Kidney (tissue), 14 donors: ENCODE measurements around the gene EDC3. TPM values are rescaled to one million over a fixed set of nuclear protein-coding genes. Genes with fewer than 3 reads are reported as not detected.

Experiments used
- DNase-seq, 5 donors: peaks; one replicate each; pipeline ENCODE4 v3.0.0-alpha.2; 2013 to 2020
- FAIRE-seq: peaks from 2 replicates; lab custom pipeline; 2012; peaks lifted over from hg19 to GRCh38; lab: Jason Lieb, UNC
- H3K27ac ChIP-seq, 2 donors: one replicate each; pipeline ENCODE4 v1.7.0; 2013; ENCODE audit warnings: low read depth in 2 of 2, low read length in 2 of 2, inconsistent platforms in 1 of 2
- H3K27me3 ChIP-seq: one replicate; pipeline ENCODE4 v1.7.1; 2013; ENCODE audit warnings: low read length, inconsistent platforms; ENCODE audit not compliant: control insufficient read depth, insufficient read depth
- H3K36me3 ChIP-seq, 3 donors: one replicate each; pipeline versions ENCODE4 v1.7.0 to v1.7.1; 2013; ENCODE audit warnings: low read length in 3 of 3, control low read depth in 1 of 3, inconsistent platforms in 1 of 3; ENCODE audit not compliant: insufficient read depth in 3 of 3, control insufficient read depth in 2 of 3
- H3K4me1 ChIP-seq, 3 donors: one replicate each; pipeline versions ENCODE4 v1.7.0 to v1.7.1; 2013; ENCODE audit warnings: low read length in 3 of 3, inconsistent platforms in 1 of 3, low read depth in 1 of 3; ENCODE audit not compliant: control insufficient read depth in 2 of 3, insufficient read depth in 2 of 3
- H3K4me3 ChIP-seq, 3 donors: one replicate each; pipeline versions ENCODE4 v1.7.0 to v1.8.1; 2013; ENCODE audit warnings: low read length in 3 of 3, control low read depth in 1 of 3, inconsistent platforms in 1 of 3
- H3K9ac ChIP-seq, 3 donors: one replicate each; pipeline versions ENCODE4 v1.7.0 to v1.7.1; 2013; ENCODE audit warnings: low read length in 3 of 3, control low read depth in 1 of 3, inconsistent platforms in 1 of 3
- H3K9me3 ChIP-seq, 3 donors: one replicate each; pipeline versions ENCODE4 v1.7.0 to v1.7.1; 2013; ENCODE audit warnings: low read length in 3 of 3, control low read depth in 1 of 3, inconsistent platforms in 1 of 3; ENCODE audit not compliant: control insufficient read depth in 2 of 3, insufficient read depth in 1 of 3
- CTCF ChIP-seq: IDR thresholded peaks from 3 replicates; pipeline ENCODE4 v1.5.1; 2012; ENCODE audit warnings: mild to moderate bottlenecking, moderate library complexity, borderline replicate concordance; ENCODE audit not compliant: insufficient read depth; ENCODE audit errors: extremely low read depth
- intact Hi-C: fragments of 100-400 bp; cut with DNase I; formaldehyde crosslinking; loops from one replicate; pipeline ENCODE4 v1.11.1; 2022
- polyA plus RNA-seq: library from polyadenylated mRNA; stranded (reverse); fragments of 350-450 nt; fragmentation: Illumina TruSeq; extraction: RNeasy Lipid Tissue Mini Kit (QIAGEN cat#74804); gene quantifications from one replicate; pipeline ENCODE4 v1.2.3, GENCODE V29; 2014; ENCODE audit warnings: low read depth, low replicate concordance; ENCODE audit not compliant: insufficient read depth
- total RNA-seq: library from RNA; stranded (reverse); fragmentation: NEBNext Ultra II Directional; extraction: Animal tissue kit (Norgen Biotek cat#: 25700); gene quantifications from one replicate; pipeline ENCODE4 v1.2.1, GENCODE V29; 2021
- donor health status: control.
- donor health status: control.
- donor health status: control.
- donor health status: control.
- donor health status: control.
- donor health status: DM: yes; HTN: yes; CAD: no.
- donor health status: Normal renal cell carcinoma (clear cell type).

The EDC3 gene
- total and polyA plus RNA-seq, 2 donors from 2014 or later = 11.5 to 27.7 TPM

GRCh38 chr15:74657846-74658245 is 38.0 kb downstream of the EDC3 start:
- Histone ChIP-seq H3K9ac (no peak overlapping the region), H3K27ac (no peak overlapping the region), H3K27me3 (no peaks in the 10 kb centered on the region), H3K4me3 (no peak overlapping the region), H3K36me3 (no peaks in the 10 kb centered on the region), H3K9me3 (no peaks in the 10 kb centered on the region), H3K4me1 (peaks cover 0 to 14% (median 4%) of the 10 kb centered on the region in 3 donors)
- FAIRE-seq = no peak
- intact Hi-C loops = no loop called here
- no peak for TF ChIP-seq CTCF
- DNase-seq = no peak

- no peak for DNase-seq
- H3K27me3 ChIP-seq = no peaks in the 10 kb centered on the region
- H3K27ac ChIP-seq = no peak overlapping the region
- H3K4me3 ChIP-seq = no peak overlapping the region
- FAIRE-seq = no peak
- H3K9me3 ChIP-seq = no peaks in the 10 kb centered on the region
- H3K36me3 ChIP-seq = no peaks in the 10 kb centered on the region
- intact Hi-C loops = no loop called here
- no peak for TF ChIP-seq CTCF
- no peak overlapping the region for H3K9ac ChIP-seq
- peaks cover 0 to 14% (median 4%) of the 10 kb centered on the region in 3 donors for H3K4me1 ChIP-seq
Observed at GRCh38 chr15:74656935-74657535, 38.8 kb downstream of the EDC3 start.

- no peaks in the 10 kb centered on the region for H3K36me3 ChIP-seq
- peaks cover 0 to 14% (median 6%) of the 10 kb centered on the region in 3 donors for H3K4me1 ChIP-seq
- DNase-seq = no peak
- intact Hi-C loops = no loop called here
- FAIRE-seq = no peak
- H3K9ac ChIP-seq = no peak overlapping the region
- H3K27me3 ChIP-seq = no peaks in the 10 kb centered on the region
- H3K4me3 ChIP-seq = no peak overlapping the region
- no peaks in the 10 kb centered on the region for H3K9me3 ChIP-seq
- no peak overlapping the region for H3K27ac ChIP-seq
- no peak for TF ChIP-seq CTCF
Observed at GRCh38 chr15:74655424-74655823, 40.4 kb downstream of the EDC3 start.
